Vagina (tissue), 2 donors: ENCODE data around the gene MORN3. TPM values are rescaled to one million over a fixed set of nuclear protein-coding genes. Genes with fewer than 3 reads are reported as not detected.
"Not testable (repeated sequence)": the region's sequence is repeated elsewhere in the genome, so short reads cannot be mapped to it uniquely, and the experiment has no call there.

Experiments used
- DNase-seq, 2 donors: peaks; one replicate each; pipeline ENCODE4 v3.0.0-alpha.2; 2017; ENCODE audit errors: extremely low spot score in 2 of 2
- H3K27ac ChIP-seq: fragments of 200-600 bp; sonication (generic); one replicate; pipeline ENCODE4 v1.5.1; 2019
- H3K27me3 ChIP-seq: fragments of 200-600 bp; sonication (generic); one replicate; pipeline ENCODE4 v1.5.1; 2019
- H3K36me3 ChIP-seq, 2 donors: fragments of 200-600 bp; sonication (generic); one replicate each; pipeline ENCODE4 v1.5.1; 2017 to 2019
- H3K4me1 ChIP-seq: fragments of 200-600 bp; sonication (generic); one replicate; pipeline ENCODE4 v1.5.1; 2019
- H3K4me3 ChIP-seq, 2 donors: fragments of 200-600 bp; sonication (generic); 1 replicate in 1 of 2; 2 replicates in 1 of 2; pipeline ENCODE4 v1.5.1; 2016 to 2019
- H3K9me3 ChIP-seq: fragments of 200-600 bp; sonication (generic); one replicate; pipeline ENCODE4 v1.5.1; 2019
- CTCF ChIP-seq, 3 experiments: fragments of 450-650 bp in 2 of 3; fragments of 200-600 bp in 1 of 3; sonication (generic) in 1 of 3; IDR thresholded peaks; one replicate each; pipeline ENCODE4 v1.5.1; 2017 to 2019; ENCODE audit warnings: antibody characterized with exemption in 3 of 3, mild to moderate bottlenecking in 2 of 3, moderate library complexity in 2 of 3
- POLR2A ChIP-seq, 2 donors: fragments of 450-650 bp; IDR thresholded peaks; one replicate each; pipeline ENCODE4 v1.6.1; 2017; ENCODE audit warnings: antibody characterized with exemption in 2 of 2, mild to moderate bottlenecking in 2 of 2, moderate library complexity in 2 of 2
- POLR2AphosphoS5 ChIP-seq, 2 donors: sonication (generic); formaldehyde crosslinking; IDR thresholded peaks; one replicate each; pipeline ENCODE4 v1.9.0; 2017; ENCODE audit warnings: antibody characterized with exemption in 2 of 2, mild to moderate bottlenecking in 2 of 2, low read depth in 1 of 2; ENCODE audit not compliant: insufficient read depth in 1 of 2
- intact Hi-C: fragments of 100-400 bp; cut with DNase I; formaldehyde crosslinking; loops from one replicate; pipeline ENCODE4 v1.15.1; 2023
- total RNA-seq: library from RNA; depleted of rRNA; stranded (reverse); fragments of >200 nt; gene quantifications from one replicate; pipeline ENCODE4 v1.2.3, GENCODE V29; 2016

The MORN3 gene
- total RNA-seq, 1 donor from 2014 or later, result not detected

DNA sequence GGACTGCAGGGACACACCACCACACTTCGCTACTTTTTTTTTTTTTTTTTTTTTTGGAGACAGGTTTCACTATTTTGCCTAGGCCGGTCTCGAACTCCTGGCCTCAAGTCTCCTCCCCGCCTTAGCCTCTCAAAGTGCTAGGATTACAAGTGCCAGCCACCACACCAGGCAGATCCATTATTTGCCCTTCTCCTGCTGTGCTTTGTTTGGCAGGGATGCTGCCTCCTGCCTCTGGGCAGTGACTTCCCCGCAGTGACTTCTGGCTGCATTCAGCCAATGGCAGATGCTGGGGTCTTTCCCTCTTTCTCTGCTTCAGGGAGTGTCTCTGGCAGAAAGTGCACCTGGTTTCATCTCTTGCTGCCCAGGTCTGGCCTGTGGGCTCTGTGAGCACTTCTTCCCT lies 6.7 kb upstream of the MORN3 start:
- no peaks in the 10 kb centered on the region for H3K27me3 ChIP-seq
- peaks cover 17% of the 10 kb centered on the region for H3K4me1 ChIP-seq
- no peaks in the 10 kb centered on the region for H3K36me3 ChIP-seq
- no peak for DNase-seq
- TF ChIP-seq POLR2A (IDR thresholded peaks at IDR 0.05) (no peak), POLR2AphosphoS5 (IDR thresholded peaks at IDR 0.05; ENCODE audit: insufficient read depth in 1 of 2, low read depth in 1 of 2) (no peak), CTCF (IDR thresholded peaks at IDR 0.05) (no peak)
- H3K4me3 ChIP-seq, result no peak overlapping the region
- H3K9me3 ChIP-seq, result no peaks in the 10 kb centered on the region
- no peak overlapping the region for H3K27ac ChIP-seq
- intact Hi-C loops, result no loop called here

DNA sequence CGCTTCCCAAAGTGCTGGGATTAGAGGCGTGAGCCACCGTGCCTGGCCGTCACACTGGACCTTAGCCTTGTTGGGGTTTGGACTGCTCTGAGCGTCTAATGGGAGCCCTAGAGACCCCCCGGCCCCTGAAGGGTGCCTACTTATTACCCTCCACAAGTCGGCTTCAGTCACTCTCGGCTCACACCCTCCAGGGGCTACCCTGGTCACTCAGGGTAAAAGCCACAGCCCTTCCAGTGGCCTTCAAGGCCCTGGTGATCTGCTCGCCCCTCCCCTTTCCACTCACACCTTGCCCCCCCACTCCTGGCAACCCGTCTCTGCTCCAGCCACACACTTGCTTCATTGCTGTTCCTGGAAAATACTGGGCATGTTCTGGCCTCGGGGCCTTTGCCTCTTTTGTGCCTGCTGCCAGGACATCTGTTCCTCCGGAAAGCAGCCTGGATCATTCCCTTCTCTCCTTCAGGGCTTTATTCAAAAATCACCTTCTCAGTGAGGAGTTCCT lies 3.6 kb upstream of the MORN3 start:
- intact Hi-C loops, result loop anchor here (5.0 kb wide), 1 partner anchor 46 kb away; the partner anchor contains the start of gene ORAI1
- no peaks in the 10 kb centered on the region for H3K9me3 ChIP-seq
- no peaks in the 10 kb centered on the region for H3K27me3 ChIP-seq
- H3K27ac ChIP-seq, result peak overlapping the region; percentile 70
- no peak for DNase-seq
- no peak for TF ChIP-seq CTCF (IDR thresholded peaks at IDR 0.05)
- no peak for TF ChIP-seq POLR2AphosphoS5 (IDR thresholded peaks at IDR 0.05; ENCODE audit: insufficient read depth in 1 of 2, low read depth in 1 of 2)
- no peak for TF ChIP-seq POLR2A (IDR thresholded peaks at IDR 0.05)
- no peaks in the 10 kb centered on the region for H3K36me3 ChIP-seq
- peaks cover 17% of the 10 kb centered on the region for H3K4me1 ChIP-seq
- H3K4me3 ChIP-seq, result peak overlapping the region; percentile 54 to 55

GRCh38 chr12:121668750-121669520 lies 519 bp downstream of the MORN3 start:
- no peak for DNase-seq
- no peaks in the 10 kb centered on the region for H3K27me3 ChIP-seq
- intact Hi-C loops, result no loop called here
- no peak overlapping the region for H3K4me3 ChIP-seq
- TF ChIP-seq POLR2A (IDR thresholded peaks at IDR 0.05) (no peak), CTCF (IDR thresholded peaks at IDR 0.05) (peak in 2 of 3 experiments; percentile 28 to 32)
- H3K4me1 ChIP-seq, result peaks cover 17% of the 10 kb centered on the region
- no peaks in the 10 kb centered on the region for H3K36me3 ChIP-seq
- H3K9me3 ChIP-seq, result no peaks in the 10 kb centered on the region
- no peak overlapping the region for H3K27ac ChIP-seq

- H3K36me3 ChIP-seq, intact Hi-C loops, H3K27me3 ChIP-seq, H3K27ac ChIP-seq, H3K4me3 ChIP-seq, DNase-seq, H3K9me3 ChIP-seq, H3K4me1 ChIP-seq: not testable (repeated sequence)
Measured at GRCh38 chr12:121666829-121667228, 2.6 kb downstream of the MORN3 start.

DNA sequence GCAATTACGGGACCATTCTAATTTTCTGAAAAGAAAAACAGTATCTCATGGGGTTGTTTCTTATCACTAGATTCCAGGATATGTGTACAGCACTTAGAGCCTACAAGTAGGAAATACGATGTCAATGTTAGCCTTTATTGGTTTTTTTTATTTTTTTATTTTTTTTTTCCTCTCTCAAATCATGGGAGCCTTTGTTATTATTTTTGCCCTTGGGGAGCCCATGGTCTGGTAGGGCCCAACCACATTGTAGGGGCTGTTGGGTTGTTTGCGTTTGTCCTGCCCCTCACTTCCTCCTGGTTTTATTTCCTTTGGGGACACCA lies 5.9 kb downstream of the MORN3 start:
- no peak overlapping the region for H3K27ac ChIP-seq
- no peaks in the 10 kb centered on the region for H3K9me3 ChIP-seq
- no peaks in the 10 kb centered on the region for H3K27me3 ChIP-seq
- H3K36me3 ChIP-seq, result no peaks in the 10 kb centered on the region
- H3K4me1 ChIP-seq, result peaks cover 9% of the 10 kb centered on the region
- TF ChIP-seq POLR2AphosphoS5 (IDR thresholded peaks at IDR 0.05; ENCODE audit: insufficient read depth in 1 of 2, low read depth in 1 of 2) (no peak), CTCF (IDR thresholded peaks at IDR 0.05) (no peak), POLR2A (IDR thresholded peaks at IDR 0.05) (no peak)
- intact Hi-C loops, result no loop called here
- no peak overlapping the region for H3K4me3 ChIP-seq
- no peak for DNase-seq

DNA sequence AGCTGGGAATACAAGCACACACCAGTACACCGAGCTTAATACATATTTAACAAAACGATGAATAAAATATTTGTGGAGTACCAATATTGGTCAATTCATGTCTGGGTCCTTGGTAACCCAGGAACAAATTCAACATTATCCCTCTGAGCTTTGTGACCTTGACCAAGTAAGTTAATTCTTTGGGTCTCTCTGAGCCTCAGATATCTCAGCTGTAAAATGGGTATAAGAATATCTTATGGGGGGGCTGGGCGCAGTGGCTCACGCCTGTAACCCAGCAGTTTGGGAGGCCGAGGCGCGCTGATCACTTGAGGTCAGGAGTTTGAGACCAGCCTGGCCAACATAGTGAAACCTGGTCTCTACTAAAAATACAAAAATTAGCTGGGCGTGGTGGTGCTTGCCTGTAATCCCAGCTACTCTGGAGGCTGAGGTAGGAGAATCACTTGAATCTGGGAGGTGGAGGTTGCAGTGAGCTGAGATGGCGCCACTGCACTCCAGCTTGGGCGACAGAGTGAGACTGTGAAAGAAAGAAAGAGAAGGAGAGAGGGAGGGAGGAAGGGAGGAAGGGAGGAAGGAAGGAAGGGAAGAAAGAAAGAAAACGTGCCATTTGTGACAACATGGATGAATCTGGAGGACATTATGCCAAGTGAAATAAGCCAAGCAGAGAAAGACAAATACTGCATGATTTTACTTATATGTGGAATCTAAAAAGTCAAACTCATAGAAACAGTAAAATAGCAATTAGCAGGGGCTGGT lies 7.9 kb downstream of the MORN3 start:
- H3K4me3 ChIP-seq, H3K9me3 ChIP-seq, H3K27ac ChIP-seq, H3K36me3 ChIP-seq, H3K27me3 ChIP-seq, DNase-seq, intact Hi-C loops: not testable (repeated sequence)
- H3K4me1 ChIP-seq, result peaks cover 13% of the 10 kb centered on the region
